Ishikawa (cell line): ENCODE data around the gene SPRN.

Experiments used
- CEBPB ChIP-seq: IDR thresholded peaks from 2 replicates; pipeline ENCODE4 v1.6.1; 2012
- CREB1 ChIP-seq: IDR thresholded peaks from 2 replicates; pipeline ENCODE4 v1.6.1; 2012; ENCODE audit warnings: low read depth
- EGR1 ChIP-seq: IDR thresholded peaks from 2 replicates; pipeline ENCODE4 v1.6.1; 2012
- EP300 ChIP-seq: IDR thresholded peaks from 2 replicates; pipeline ENCODE4 v1.6.1; 2012; ENCODE audit warnings: borderline replicate concordance
- FOXM1 ChIP-seq: IDR thresholded peaks from 2 replicates; pipeline ENCODE4 v1.6.1; 2012; ENCODE audit warnings: low read depth, borderline replicate concordance
- NFIC ChIP-seq: IDR thresholded peaks from 2 replicates; pipeline ENCODE4 v1.6.1; 2012
- RAD21 ChIP-seq: IDR thresholded peaks from 2 replicates; pipeline ENCODE4 v1.6.1; 2012; ENCODE audit warnings: low read depth
- TAF1 ChIP-seq: IDR thresholded peaks from 2 replicates; pipeline ENCODE4 v1.6.1; 2012; ENCODE audit warnings: low read depth, mild to moderate bottlenecking
- TCF12 ChIP-seq: IDR thresholded peaks from 2 replicates; pipeline ENCODE4 v1.6.1; 2012; ENCODE audit warnings: low read depth
- TEAD4 ChIP-seq: IDR thresholded peaks from 2 replicates; pipeline ENCODE4 v1.6.1; 2012
- YY1 ChIP-seq: IDR thresholded peaks from 2 replicates; pipeline ENCODE4 v1.6.1; 2012; ENCODE audit warnings: low read depth
- ZBTB7A ChIP-seq: IDR thresholded peaks from 2 replicates; pipeline ENCODE4 v1.6.1; 2012; ENCODE audit warnings: low read depth
- TF ChIP-seq, protein P1 (sequence below): IDR thresholded peaks from 2 replicates; pipeline ENCODE4 v1.6.1; 2012; ENCODE audit warnings: low read depth, mild to moderate bottlenecking
- TF ChIP-seq, protein P2 (sequence below): IDR thresholded peaks from 2 replicates; pipeline ENCODE4 v1.6.1; 2012
- TF ChIP-seq, protein P3 (sequence below): IDR thresholded peaks from 2 replicates; pipeline ENCODE4 v1.6.1; 2012

SPRN gene

DNA sequence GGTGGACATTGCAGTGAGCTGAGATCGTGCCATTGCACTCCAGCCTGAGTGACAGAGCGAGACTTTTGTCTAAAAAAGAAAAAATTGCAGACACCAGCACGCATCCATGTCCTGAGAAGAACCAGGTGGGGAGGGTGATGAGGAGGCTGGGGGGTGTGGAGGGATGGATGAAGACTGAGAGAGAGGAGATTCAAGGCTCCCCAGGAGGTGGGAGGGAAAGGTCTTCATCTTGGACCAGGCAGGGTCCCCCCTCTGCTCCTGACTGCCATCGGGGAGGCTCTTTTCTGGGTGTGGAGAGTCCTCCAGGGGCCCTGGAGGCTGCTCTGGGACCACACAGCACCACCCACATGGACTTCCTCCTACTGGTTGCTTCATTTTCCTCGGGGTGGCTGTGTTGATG lies 30.8 kb upstream of the SPRN start:
- TF ChIP-seq ZBTB7A = no peak
- no peak for TF ChIP-seq CREB1
- TF ChIP-seq TEAD4 = no peak
- TF ChIP-seq TCF12 = no peak
- TF ChIP-seq TAF1 = no peak
- TF ChIP-seq, protein P1, sequence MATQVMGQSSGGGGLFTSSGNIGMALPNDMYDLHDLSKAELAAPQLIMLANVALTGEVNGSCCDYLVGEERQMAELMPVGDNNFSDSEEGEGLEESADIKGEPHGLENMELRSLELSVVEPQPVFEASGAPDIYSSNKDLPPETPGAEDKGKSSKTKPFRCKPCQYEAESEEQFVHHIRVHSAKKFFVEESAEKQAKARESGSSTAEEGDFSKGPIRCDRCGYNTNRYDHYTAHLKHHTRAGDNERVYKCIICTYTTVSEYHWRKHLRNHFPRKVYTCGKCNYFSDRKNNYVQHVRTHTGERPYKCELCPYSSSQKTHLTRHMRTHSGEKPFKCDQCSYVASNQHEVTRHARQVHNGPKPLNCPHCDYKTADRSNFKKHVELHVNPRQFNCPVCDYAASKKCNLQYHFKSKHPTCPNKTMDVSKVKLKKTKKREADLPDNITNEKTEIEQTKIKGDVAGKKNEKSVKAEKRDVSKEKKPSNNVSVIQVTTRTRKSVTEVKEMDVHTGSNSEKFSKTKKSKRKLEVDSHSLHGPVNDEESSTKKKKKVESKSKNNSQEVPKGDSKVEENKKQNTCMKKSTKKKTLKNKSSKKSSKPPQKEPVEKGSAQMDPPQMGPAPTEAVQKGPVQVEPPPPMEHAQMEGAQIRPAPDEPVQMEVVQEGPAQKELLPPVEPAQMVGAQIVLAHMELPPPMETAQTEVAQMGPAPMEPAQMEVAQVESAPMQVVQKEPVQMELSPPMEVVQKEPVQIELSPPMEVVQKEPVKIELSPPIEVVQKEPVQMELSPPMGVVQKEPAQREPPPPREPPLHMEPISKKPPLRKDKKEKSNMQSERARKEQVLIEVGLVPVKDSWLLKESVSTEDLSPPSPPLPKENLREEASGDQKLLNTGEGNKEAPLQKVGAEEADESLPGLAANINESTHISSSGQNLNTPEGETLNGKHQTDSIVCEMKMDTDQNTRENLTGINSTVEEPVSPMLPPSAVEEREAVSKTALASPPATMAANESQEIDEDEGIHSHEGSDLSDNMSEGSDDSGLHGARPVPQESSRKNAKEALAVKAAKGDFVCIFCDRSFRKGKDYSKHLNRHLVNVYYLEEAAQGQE = no peak
- TF ChIP-seq EP300 = no peak

DNA sequence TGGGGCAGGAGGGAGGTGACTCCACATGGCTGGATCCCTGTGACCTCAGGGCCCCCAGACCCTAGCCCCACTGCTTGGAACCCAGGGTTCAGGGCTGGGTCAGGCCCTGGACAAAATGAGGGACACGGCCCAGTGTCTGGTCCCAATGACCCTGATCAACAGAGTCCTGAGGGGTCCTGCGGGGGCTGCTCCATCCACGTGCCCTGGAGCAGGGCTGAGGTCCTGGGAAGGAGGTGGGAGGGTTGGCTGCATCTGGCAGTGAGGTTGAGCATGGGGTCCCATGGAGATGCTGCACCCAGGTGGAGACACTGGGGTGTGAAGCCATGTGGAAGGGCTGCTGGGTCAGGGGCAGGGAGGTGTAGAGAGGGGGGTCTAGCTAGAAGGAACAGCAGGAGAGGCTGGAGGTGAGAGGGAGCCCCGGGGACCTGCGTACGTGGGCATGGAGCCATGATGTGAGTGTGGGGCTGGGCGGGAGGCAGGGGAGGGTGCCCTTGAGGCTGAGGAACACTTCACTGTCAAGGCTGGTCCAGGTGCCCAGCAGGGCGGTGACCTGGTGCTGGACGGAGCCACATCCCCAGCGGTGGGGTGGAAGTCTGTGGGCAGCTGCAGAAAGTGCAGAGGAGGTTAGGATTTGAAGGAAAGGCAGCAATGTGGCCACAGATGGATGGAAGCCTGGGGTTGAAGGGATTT lies 29.9 kb upstream of the SPRN start:
- TF ChIP-seq YY1 = no peak
- TF ChIP-seq NFIC = no peak
- no peak for TF ChIP-seq FOXM1

DNA sequence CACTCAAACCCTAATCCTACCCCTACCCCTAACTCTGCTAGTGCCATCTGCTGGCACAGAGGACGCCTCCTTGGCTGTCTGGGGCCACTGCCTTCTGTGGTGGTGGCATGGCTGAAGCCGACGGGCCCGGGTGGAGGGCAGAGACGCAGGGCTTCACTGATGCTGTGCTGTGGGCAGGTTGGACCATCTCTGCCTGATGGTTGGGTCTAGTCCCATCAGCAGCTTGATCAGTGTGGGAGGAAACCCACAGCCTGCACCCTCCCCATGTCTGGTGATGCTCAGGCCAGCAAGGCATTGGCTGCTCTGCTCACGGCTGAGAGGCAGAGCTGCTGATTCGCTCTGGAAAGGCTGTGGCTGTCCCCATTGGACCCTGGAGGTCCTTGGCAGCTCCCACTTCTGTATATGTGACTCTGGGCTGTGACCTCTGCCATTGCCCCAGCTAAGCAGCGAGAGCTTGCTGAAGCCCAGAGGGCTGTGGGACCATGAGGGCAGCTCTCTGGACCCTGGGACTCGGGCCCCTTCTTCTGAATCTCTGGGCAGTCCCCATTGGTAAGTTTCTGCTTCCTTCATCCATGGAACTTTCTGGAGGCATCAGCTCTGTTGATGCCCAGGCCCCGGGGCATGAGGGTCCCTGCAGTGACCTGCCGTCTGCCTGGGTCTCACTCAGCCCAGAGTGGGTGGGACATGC lies 29.2 kb upstream of the SPRN start, which contains the start of gene SCART1:
Gene SCART1, plus strand, starts transcription at position 430 of the 688 bp plus-strand sequence. Its CDS starts 53 bp downstream, at position 483.
- TF ChIP-seq EP300 = no peak
- no peak for TF ChIP-seq RAD21
- no peak for TF ChIP-seq CREB1
- no peak for TF ChIP-seq CEBPB
- TF ChIP-seq TEAD4 = no peak
- no peak for TF ChIP-seq NFIC
- TF ChIP-seq, protein P1 = no peak
- TF ChIP-seq, protein P2, sequence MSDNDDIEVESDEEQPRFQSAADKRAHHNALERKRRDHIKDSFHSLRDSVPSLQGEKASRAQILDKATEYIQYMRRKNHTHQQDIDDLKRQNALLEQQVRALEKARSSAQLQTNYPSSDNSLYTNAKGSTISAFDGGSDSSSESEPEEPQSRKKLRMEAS = no peak
- TF ChIP-seq, protein P3, sequence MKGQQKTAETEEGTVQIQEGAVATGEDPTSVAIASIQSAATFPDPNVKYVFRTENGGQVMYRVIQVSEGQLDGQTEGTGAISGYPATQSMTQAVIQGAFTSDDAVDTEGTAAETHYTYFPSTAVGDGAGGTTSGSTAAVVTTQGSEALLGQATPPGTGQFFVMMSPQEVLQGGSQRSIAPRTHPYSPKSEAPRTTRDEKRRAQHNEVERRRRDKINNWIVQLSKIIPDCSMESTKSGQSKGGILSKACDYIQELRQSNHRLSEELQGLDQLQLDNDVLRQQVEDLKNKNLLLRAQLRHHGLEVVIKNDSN = no peak
- no peak for TF ChIP-seq TAF1
- TF ChIP-seq YY1 = no peak
- TF ChIP-seq TCF12 = no peak
- no peak for TF ChIP-seq EGR1
- TF ChIP-seq FOXM1 = no peak
- no peak for TF ChIP-seq ZBTB7A

DNA sequence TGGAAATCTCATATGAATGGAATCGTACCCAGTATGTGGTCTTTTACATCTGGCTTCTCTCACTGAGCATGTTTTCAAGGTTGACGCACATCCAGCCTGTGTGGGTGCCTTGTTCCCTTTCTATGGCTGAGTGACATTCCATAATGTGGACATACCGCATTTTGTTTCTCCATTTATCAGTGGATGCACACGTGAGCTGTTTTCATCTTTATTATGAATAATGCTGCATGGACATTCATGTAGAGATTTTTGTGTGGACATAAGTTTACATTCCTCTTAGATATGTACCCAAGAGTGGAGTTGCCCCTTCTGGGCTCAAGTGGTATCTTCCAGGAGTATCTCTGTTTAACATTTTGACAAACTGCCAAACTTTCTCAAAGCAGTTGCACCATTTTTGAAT lies 28.0 kb upstream of the SPRN start:
- no peak for TF ChIP-seq NFIC
- TF ChIP-seq CEBPB = no peak

DNA sequence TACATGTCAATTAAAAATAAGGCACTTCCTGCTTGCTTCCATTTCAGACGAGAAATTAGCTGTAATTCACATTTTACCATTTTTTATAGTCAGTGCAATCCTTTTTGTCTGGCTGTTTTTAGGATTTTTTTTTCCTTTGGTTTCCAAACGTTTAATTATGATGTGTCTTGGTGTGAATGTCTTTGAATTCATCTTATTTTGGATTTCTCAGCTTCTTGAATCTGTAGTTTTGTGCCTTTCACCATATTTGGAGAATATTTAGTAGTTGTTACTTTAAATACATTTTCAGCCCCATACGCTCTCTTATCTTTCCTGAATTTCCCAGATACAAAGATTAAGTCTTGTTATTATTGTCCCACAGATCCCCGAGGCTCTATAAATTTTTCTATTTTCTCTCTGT lies 26.9 kb upstream of the SPRN start:
- TF ChIP-seq FOXM1 (no peak), EGR1 (no peak), RAD21 (no peak)
- TF ChIP-seq, protein P2 = no peak
- TF ChIP-seq, protein P3 = no peak

DNA sequence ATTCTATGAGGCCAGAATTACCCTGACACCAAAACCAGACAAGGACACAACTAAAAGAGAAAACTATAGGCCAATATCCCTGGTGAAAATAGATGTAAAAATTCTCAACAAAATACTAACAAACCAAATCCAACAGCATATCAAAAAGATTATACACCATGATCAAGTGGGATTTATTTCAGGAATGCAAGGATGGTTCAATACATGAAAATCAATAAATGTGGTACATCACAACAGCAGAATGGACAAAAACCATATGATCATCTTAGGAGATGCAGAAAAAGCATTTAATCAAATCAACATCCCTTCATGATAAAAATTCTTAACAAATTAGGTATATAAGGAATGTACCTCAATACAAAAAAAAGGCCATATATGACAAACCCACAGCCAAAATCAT lies 23.7 kb upstream of the SPRN start:
- TF ChIP-seq YY1 (no peak), NFIC (no peak), TEAD4 (no peak), EP300 (no peak), RAD21 (no peak), ZBTB7A (no peak), CEBPB (no peak), TAF1 (no peak), EGR1 (no peak), CREB1 (no peak)
- TF ChIP-seq, protein P1 = no peak
- TF ChIP-seq, protein P3 = no peak
- TF ChIP-seq, protein P2 = no peak
